ENCODE results near the gene CARD18.

Gene CARD18

GRCh38 chr11:105139669-105140068 lies at the start of gene CARD18:
CARD18 (minus strand) TSS chr11:105139769; CDS start chr11:105139726, 43 bp downstream.
- DNase-seq (ENCODE audit: low read depth): no peak

GRCh38 chr11:105183987-105184386 lies 44.4 kb upstream of the CARD18 start:
- no peak for DNase-seq (ENCODE audit: low read depth)

GRCh38 chr11:105183426-105183825 lies 43.9 kb upstream of the CARD18 start:
- DNase-seq (ENCODE audit: low read depth): no peak

- DNase-seq (ENCODE audit: low read depth): no peak
These were observed 42.0 kb upstream of the CARD18 start for GRCh38 chr11:105181521-105181920.

GRCh38 chr11:105181100-105181499 lies 41.5 kb upstream of the CARD18 start:
- DNase-seq (ENCODE audit: low read depth): no peak

GRCh38 chr11:105179542-105180278 lies 40.1 kb upstream of the CARD18 start:
- no peak for DNase-seq (ENCODE audit: low read depth)

GRCh38 chr11:105177658-105178057 lies 38.1 kb upstream of the CARD18 start:
- DNase-seq (ENCODE audit: low read depth): no peak

GRCh38 chr11:105168457-105168856 lies 28.9 kb upstream of the CARD18 start:
- no peak for DNase-seq (ENCODE audit: low read depth)

GRCh38 chr11:105167244-105167643 lies 27.7 kb upstream of the CARD18 start:
- no peak for DNase-seq (ENCODE audit: low read depth)

GRCh38 chr11:105164208-105164607 lies 24.6 kb upstream of the CARD18 start:
- no peak for DNase-seq (ENCODE audit: low read depth)

- no peak for DNase-seq (ENCODE audit: low read depth)
These were observed 22.9 kb upstream of the CARD18 start for GRCh38 chr11:105162506-105162905.

- no peak for DNase-seq (ENCODE audit: low read depth)
These were observed 18.9 kb upstream of the CARD18 start for GRCh38 chr11:105158436-105158835.

GRCh38 chr11:105156720-105157119 lies 17.2 kb upstream of the CARD18 start:
- no peak for DNase-seq (ENCODE audit: low read depth)

GRCh38 chr11:105156231-105156630 lies 16.7 kb upstream of the CARD18 start:
- no peak for DNase-seq (ENCODE audit: low read depth)

GRCh38 chr11:105155679-105156078 lies 16.1 kb upstream of the CARD18 start:
- no peak for DNase-seq (ENCODE audit: low read depth)

GRCh38 chr11:105153392-105153791 lies 13.8 kb upstream of the CARD18 start:
- DNase-seq (ENCODE audit: low read depth): no peak

- no peak for DNase-seq (ENCODE audit: low read depth)
These were observed 13.0 kb upstream of the CARD18 start for GRCh38 chr11:105152560-105152959.

GRCh38 chr11:105152021-105152512 lies 12.5 kb upstream of the CARD18 start:
- DNase-seq (ENCODE audit: low read depth): no peak

GRCh38 chr11:105149477-105149876 lies 9.9 kb upstream of the CARD18 start:
- DNase-seq (ENCODE audit: low read depth): no peak

- DNase-seq (ENCODE audit: low read depth): no peak
These were observed 8.7 kb upstream of the CARD18 start for GRCh38 chr11:105148241-105148640.

- DNase-seq (ENCODE audit: low read depth): no peak
These were observed 5.3 kb upstream of the CARD18 start for GRCh38 chr11:105144887-105145286.

- no peak for DNase-seq (ENCODE audit: low read depth)
These were observed 2.6 kb upstream of the CARD18 start for GRCh38 chr11:105142167-105142566.

- DNase-seq (ENCODE audit: low read depth): no peak
These were observed 2.3 kb downstream of the CARD18 start for GRCh38 chr11:105137286-105137685.

- DNase-seq (ENCODE audit: low read depth): no peak
These were observed 3.7 kb downstream of the CARD18 start for GRCh38 chr11:105135883-105136282.

Measured in stimulated activated CD8-positive, alpha-beta memory T cell treated with anti-CD3 and anti-CD28 coated beads, Interleukin-15, amount 100 ng/mL, for 24 hours (primary cell).